Measurements from ENCODE around the gene ANKH. TPM values are rescaled to one million over a fixed set of nuclear protein-coding genes. Genes with fewer than 3 reads are reported as not detected.

ANKH gene
- total and polyA plus RNA-seq, 2 donors (not counting 1 experiment from before 2014, with no cell fraction given), result 13.7 to 71.1 TPM

DNA sequence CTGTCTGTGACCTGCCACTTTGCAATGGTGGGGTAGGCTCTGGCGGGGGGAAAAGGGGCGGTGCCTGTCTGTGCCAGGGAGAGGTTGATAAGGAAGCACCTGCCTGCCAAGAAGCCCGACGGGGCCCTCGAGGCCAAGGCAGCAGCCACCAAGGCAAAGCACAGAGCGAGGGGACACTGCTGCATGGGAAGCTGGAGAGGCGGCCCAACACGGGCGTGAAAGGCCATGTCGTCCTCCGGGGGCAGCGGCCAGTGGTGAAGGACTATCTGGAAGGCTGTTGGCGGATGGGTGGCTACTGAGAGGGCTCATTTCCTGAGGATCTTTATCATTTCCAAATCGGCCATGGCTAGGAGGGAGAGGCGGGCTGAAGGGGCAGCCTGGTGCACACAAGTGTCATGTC is 140.7 kb downstream of the ANKH start:
- Histone ChIP-seq H3K79me2 (ENCODE audit: control insufficient read depth, insufficient read depth, low read length) (no peaks in the 10 kb centered on the region), H3K9me3 (ENCODE audit: control extremely low read depth in 1 of 3, control insufficient read depth in 2 of 3, insufficient read depth in 1 of 3, low read length in 2 of 3) (no peaks in the 10 kb centered on the region), H3K4me3 (ENCODE audit: control extremely low read depth in 1 of 5, extremely low read depth in 1 of 5, insufficient read depth in 1 of 5, low read depth in 2 of 5, low read length in 4 of 5) (no peak overlapping the region), H3K36me3 (replicated peaks in 1 of 2; ENCODE audit: control extremely low read depth in 1 of 2, control insufficient read depth in 1 of 2, extremely low read depth in 1 of 2, insufficient read depth in 2 of 2, low read length in 1 of 2) (peaks cover 0 to 6% of the 10 kb centered on the region in 2 experiments), H2AFZ (ENCODE audit: insufficient read depth, low read depth, low read length, poor library complexity, severe bottlenecking) (no peak overlapping the region), H3K9ac (ENCODE audit: low read length) (no peak overlapping the region), H3K27ac (ENCODE audit: low read length in 2 of 2) (no peak overlapping the region), H4K20me1 (ENCODE audit: control insufficient read depth, insufficient read depth, low read length, poor library complexity, severe bottlenecking) (no peaks in the 10 kb centered on the region), H3K4me2 (replicated peaks; ENCODE audit: low read depth, low read length, poor library complexity, severe bottlenecking) (no peak overlapping the region), H3K27me3 (replicated peaks in 1 of 4; ENCODE audit: control extremely low read depth in 1 of 4, control insufficient read depth in 3 of 4, insufficient read depth in 4 of 4, low read length in 3 of 4) (no peaks in the 10 kb centered on the region), H3K4me1 (ENCODE audit: control insufficient read depth in 2 of 2, insufficient read depth in 2 of 2, low read length in 2 of 2) (no peaks in the 10 kb centered on the region)
- ATAC-seq (ENCODE audit: low read depth), result no peak
- ChIA-PET POLR2A (no interaction called here), CTCF (interaction anchor here (1.1 to 15.0 kb wide), 3 partner anchors 12 to 273 kb away, joined by 4 to 201 read pairs (median 12); no protein-coding TSS in a partner anchor)
- 74% methylated on average over 15 of the region's 15 CpGs for WGBS (ENCODE audit: insufficient coverage)
- Mint-ChIP-seq H3K27ac (no peak overlapping the region), H3K4me3 (no peak overlapping the region), H3K27me3 (no peaks in the 10 kb centered on the region), H3K4me1 (peaks cover 6% of the 10 kb centered on the region), H3K9me3 (ENCODE audit: insufficient read depth) (no peaks in the 10 kb centered on the region)
- TF ChIP-seq, protein P1, sequence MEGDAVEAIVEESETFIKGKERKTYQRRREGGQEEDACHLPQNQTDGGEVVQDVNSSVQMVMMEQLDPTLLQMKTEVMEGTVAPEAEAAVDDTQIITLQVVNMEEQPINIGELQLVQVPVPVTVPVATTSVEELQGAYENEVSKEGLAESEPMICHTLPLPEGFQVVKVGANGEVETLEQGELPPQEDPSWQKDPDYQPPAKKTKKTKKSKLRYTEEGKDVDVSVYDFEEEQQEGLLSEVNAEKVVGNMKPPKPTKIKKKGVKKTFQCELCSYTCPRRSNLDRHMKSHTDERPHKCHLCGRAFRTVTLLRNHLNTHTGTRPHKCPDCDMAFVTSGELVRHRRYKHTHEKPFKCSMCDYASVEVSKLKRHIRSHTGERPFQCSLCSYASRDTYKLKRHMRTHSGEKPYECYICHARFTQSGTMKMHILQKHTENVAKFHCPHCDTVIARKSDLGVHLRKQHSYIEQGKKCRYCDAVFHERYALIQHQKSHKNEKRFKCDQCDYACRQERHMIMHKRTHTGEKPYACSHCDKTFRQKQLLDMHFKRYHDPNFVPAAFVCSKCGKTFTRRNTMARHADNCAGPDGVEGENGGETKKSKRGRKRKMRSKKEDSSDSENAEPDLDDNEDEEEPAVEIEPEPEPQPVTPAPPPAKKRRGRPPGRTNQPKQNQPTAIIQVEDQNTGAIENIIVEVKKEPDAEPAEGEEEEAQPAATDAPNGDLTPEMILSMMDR (IDR thresholded peaks at IDR 0.05), result no peak
- intact Hi-C loops (cut with micrococcal nuclease), result no loop called here
- no peak for DNase-seq

DNA sequence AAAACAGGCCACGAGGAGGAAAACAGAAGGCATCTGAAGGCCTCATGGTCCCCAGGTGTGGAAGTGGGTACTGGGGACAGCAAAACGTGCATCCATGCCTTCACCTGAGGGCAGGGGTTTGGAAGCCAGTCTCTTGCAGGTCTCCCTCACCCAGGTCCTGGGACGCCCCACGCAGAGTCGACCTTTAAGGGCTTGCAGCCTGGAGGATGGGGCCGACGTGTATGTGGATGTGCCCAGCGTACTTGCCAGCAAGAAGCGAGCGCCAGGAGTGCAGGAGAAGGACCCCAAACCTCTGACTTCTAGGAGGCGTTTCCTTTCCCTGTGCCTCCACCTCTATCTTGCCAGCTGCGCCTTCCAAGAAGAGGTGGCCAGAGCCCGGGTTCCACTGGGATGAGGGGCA is 141.1 kb downstream of the ANKH start:
- H3K27ac Mint-ChIP-seq, result no peak overlapping the region
- H3K27ac ChIP-seq (ENCODE audit: low read length in 2 of 2), result no peak overlapping the region
- no peak overlapping the region for H3K9ac ChIP-seq (ENCODE audit: low read length)
- H3K27me3 Mint-ChIP-seq, result no peaks in the 10 kb centered on the region
- H3K4me3 Mint-ChIP-seq, result no peak overlapping the region
- H3K79me2 ChIP-seq (ENCODE audit: control insufficient read depth, insufficient read depth, low read length), result no peaks in the 10 kb centered on the region
- H3K4me3 ChIP-seq (ENCODE audit: control extremely low read depth in 1 of 5, extremely low read depth in 1 of 5, insufficient read depth in 1 of 5, low read depth in 2 of 5, low read length in 4 of 5), result no peak overlapping the region
- POLR2A ChIA-PET, result no interaction called here
- H3K27me3 ChIP-seq (replicated peaks in 1 of 4; ENCODE audit: control extremely low read depth in 1 of 4, control insufficient read depth in 3 of 4, insufficient read depth in 4 of 4, low read length in 3 of 4), result no peaks in the 10 kb centered on the region
- no peak for ATAC-seq (ENCODE audit: low read depth)
- H3K36me3 ChIP-seq (replicated peaks in 1 of 2; ENCODE audit: control extremely low read depth in 1 of 2, control insufficient read depth in 1 of 2, extremely low read depth in 1 of 2, insufficient read depth in 2 of 2, low read length in 1 of 2), result peaks cover 0 to 6% of the 10 kb centered on the region in 2 experiments
- no peak for DNase-seq
- CTCF ChIA-PET, result interaction anchor here (3.6 to 15.0 kb wide), 2 partner anchors 13 to 273 kb away, joined by 12 to 201 read pairs; no protein-coding TSS in a partner anchor
- H3K9me3 ChIP-seq (ENCODE audit: control extremely low read depth in 1 of 3, control insufficient read depth in 2 of 3, insufficient read depth in 1 of 3, low read length in 2 of 3), result no peaks in the 10 kb centered on the region
- intact Hi-C loops (cut with micrococcal nuclease), result no loop called here
- H2AFZ ChIP-seq (ENCODE audit: insufficient read depth, low read depth, low read length, poor library complexity, severe bottlenecking), result no peak overlapping the region
- H3K4me1 Mint-ChIP-seq, result peaks cover 6% of the 10 kb centered on the region
- no peak for TF ChIP-seq EZH2 (IDR thresholded peaks at IDR 0.05; ENCODE audit: borderline replicate concordance, insufficient read depth, low read depth, low read length, poor library complexity, severe bottlenecking)
- TF ChIP-seq, protein P1 (IDR thresholded peaks at IDR 0.05), result no peak
- no peaks in the 10 kb centered on the region for H3K9me3 Mint-ChIP-seq (ENCODE audit: insufficient read depth)
- 97% methylated on average over 9 of the region's 13 CpGs for WGBS (ENCODE audit: insufficient coverage)
- H3K4me1 ChIP-seq (ENCODE audit: control insufficient read depth in 2 of 2, insufficient read depth in 2 of 2, low read length in 2 of 2), result no peaks in the 10 kb centered on the region
- H4K20me1 ChIP-seq (ENCODE audit: control insufficient read depth, insufficient read depth, low read length, poor library complexity, severe bottlenecking), result no peaks in the 10 kb centered on the region
- H3K4me2 ChIP-seq (replicated peaks; ENCODE audit: low read depth, low read length, poor library complexity, severe bottlenecking), result no peak overlapping the region
